Mesodermal cell (in vitro differentiated cells): ENCODE measurements around the gene TAS2R38.

Source experiments
- H3K27ac ChIP-seq: 2 replicates; pipeline ENCODE4 v1.7.0; 2013; ENCODE audit warnings: mild to moderate bottlenecking, low read depth, low read length, moderate library complexity; ENCODE audit not compliant: severe bottlenecking
- H3K36me3 ChIP-seq: 2 replicates; pipeline ENCODE4 v1.7.1; 2013; ENCODE audit warnings: mild to moderate bottlenecking, low read length, moderate library complexity; ENCODE audit not compliant: control insufficient read depth, insufficient read depth
- H3K4me1 ChIP-seq: one replicate; pipeline ENCODE4 v1.7.1; 2013; ENCODE audit warnings: mild to moderate bottlenecking, low read length; ENCODE audit not compliant: insufficient read depth, control insufficient read depth, poor library complexity, severe bottlenecking
- H3K4me3 ChIP-seq: 2 replicates; pipeline ENCODE4 v1.7.0; 2013; ENCODE audit warnings: low read length, control low read depth, mild to moderate bottlenecking; ENCODE audit not compliant: insufficient read depth, poor library complexity, severe bottlenecking; ENCODE audit errors: extremely low read depth
- H3K9me3 ChIP-seq: 2 replicates; pipeline ENCODE4 v1.7.1; 2013; ENCODE audit warnings: mild to moderate bottlenecking, low read length, moderate library complexity; ENCODE audit not compliant: control insufficient read depth
- WGBS, 2 experiments: methylation state at CpG; one replicate each; pipeline ENCODE4 v1.1.5; 2013; ENCODE audit warnings: missing lambda C conversion rate in 2 of 2; ENCODE audit not compliant: insufficient coverage in 2 of 2; 5-methylcytosine and 5-hydroxymethylcytosine counted together

Gene TAS2R38

DNA sequence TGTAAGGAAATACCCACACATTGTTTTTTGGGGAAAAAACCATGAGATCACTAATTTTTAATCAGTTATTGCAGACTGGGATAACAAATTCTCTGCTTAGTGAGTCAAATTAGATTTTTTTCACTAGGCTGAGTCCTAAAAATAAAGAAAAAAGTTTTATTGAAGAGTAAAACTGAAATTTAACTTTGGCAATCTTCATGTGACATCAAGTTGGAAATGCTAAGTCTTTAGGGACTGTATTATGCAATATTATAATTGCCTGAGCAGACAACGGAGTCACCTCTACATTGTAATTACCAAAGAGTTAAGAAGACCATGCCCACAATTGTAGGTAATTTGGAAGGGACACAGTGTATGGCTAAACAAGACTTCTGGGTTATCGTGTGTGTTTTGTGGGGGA, 24.6 kb downstream of the TAS2R38 start:
- WGBS, 2 experiments, result 77 to 86% methylated on average over 1 of the region's 2 CpGs
- H3K4me3 ChIP-seq, result no peak overlapping the region
- no peaks in the 10 kb centered on the region for H3K9me3 ChIP-seq
- H3K27ac ChIP-seq, result no peak overlapping the region
- H3K36me3 ChIP-seq, result no peaks in the 10 kb centered on the region
- H3K4me1 ChIP-seq, result no peaks in the 10 kb centered on the region

DNA sequence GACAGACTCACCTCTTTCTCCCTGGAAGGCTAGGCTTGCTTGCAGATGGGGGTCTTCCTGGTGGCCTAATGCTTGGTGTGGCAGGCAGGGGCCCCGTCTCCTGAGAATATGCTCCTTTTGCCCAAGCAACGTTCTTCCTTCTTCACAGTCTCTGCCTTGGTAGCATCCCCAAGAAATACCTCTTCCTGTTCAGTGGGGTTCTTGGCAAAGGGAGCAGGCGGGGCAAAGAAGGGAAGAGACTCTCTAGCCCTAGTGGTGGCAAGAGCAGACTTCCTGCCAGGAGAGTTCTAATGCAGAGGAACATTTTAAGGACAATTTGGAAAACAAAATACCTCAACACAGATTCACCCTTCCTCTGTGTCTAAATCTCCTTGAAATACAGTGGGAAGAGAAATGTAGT, 26.8 kb downstream of the TAS2R38 start, which contains the start of gene CLEC5A:
CLEC5A (minus strand) TSS at position 179 of the 400 bp plus-strand sequence. CDS start 682 bp downstream, outside the sequence.
- no peaks in the 10 kb centered on the region for H3K9me3 ChIP-seq
- H3K27ac ChIP-seq, result no peak within 1 kb of the TSS
- 87 to 100% methylated on average over 1 to 2 of the region's 3 CpGs for WGBS, 2 experiments
- no peaks in the 10 kb centered on the region for H3K4me1 ChIP-seq
- no peaks in the 10 kb centered on the region for H3K36me3 ChIP-seq
- H3K4me3 ChIP-seq, result no peak within 1 kb of the TSS

DNA sequence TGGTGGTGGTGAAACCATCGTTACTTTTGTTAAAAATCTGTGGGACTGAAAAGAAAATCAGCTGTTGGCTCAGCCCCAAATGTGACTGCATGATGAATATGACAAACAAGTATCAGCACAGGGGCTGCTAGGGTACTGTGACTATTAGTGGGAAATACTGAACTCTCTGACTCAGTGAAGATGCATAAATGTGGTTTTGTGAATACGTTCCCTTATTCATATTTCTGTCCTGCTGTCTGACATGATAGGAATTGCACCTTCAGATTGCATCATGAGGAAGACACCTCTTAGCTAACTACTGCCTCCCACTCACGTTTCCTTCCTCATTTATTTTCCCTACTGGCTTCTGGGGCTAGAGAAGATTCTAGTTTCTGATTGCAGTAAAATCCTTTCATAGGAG, 28.2 kb downstream of the TAS2R38 start:
- no peaks in the 10 kb centered on the region for H3K36me3 ChIP-seq
- H3K4me1 ChIP-seq, result no peaks in the 10 kb centered on the region
- no peak overlapping the region for H3K27ac ChIP-seq
- H3K9me3 ChIP-seq, result no peaks in the 10 kb centered on the region
- no peak overlapping the region for H3K4me3 ChIP-seq
- WGBS, 2 experiments, result 60 to 80% methylated on average over 1 of the region's 3 CpGs

DNA sequence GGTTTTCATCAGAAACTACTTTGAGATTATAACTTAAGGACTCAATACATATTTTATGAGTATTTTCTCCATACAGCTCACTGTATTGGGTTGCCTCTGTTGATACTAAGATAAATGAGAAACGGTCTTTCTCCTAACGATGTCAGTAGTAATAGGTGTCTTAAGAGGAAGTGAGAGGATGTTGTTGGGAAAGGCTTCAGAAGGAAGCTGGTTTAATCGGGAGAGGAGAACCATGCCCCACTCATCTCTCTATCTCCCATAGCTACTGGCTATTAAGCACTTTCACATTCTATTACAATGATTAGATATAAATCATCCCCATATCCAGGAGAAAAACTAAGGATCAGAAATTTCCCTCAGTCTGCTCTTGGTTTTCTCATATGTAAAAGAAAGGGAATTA, 28.8 kb downstream of the TAS2R38 start:
- WGBS, 2 experiments, result 86% methylated on average over 2 of the region's 3 CpGs; no CpG with 5 or more reads in 1 of the 2 experiments
- no peak overlapping the region for H3K4me3 ChIP-seq
- H3K9me3 ChIP-seq, result no peaks in the 10 kb centered on the region
- H3K27ac ChIP-seq, result no peak overlapping the region
- H3K4me1 ChIP-seq, result no peaks in the 10 kb centered on the region
- no peaks in the 10 kb centered on the region for H3K36me3 ChIP-seq

DNA sequence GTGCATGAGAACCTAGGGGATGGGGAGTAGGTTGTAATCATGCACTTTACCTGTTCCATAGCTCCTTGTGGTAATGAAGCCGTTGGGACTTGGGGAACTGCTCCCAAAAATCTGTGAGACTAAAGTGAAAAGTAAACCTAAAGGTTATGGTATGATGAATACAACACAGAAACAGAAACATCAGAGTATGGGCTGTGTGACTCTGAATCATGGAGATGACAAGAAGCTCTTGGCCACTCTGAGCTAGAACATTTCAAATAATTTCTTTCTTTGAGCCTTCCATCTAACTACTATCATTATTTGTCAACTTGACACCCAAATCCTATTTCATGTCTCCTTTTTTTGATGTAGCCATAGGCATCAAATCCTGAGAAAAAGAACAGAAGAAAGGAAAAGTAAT, 29.7 kb downstream of the TAS2R38 start:
- 100% methylated on average over 1 of the region's 1 CpG; no CpG with 5 or more reads in 1 of the 2 experiments for WGBS, 2 experiments
- no peaks in the 10 kb centered on the region for H3K9me3 ChIP-seq
- H3K36me3 ChIP-seq, result no peaks in the 10 kb centered on the region
- no peak overlapping the region for H3K4me3 ChIP-seq
- no peaks in the 10 kb centered on the region for H3K4me1 ChIP-seq
- H3K27ac ChIP-seq, result no peak overlapping the region

DNA sequence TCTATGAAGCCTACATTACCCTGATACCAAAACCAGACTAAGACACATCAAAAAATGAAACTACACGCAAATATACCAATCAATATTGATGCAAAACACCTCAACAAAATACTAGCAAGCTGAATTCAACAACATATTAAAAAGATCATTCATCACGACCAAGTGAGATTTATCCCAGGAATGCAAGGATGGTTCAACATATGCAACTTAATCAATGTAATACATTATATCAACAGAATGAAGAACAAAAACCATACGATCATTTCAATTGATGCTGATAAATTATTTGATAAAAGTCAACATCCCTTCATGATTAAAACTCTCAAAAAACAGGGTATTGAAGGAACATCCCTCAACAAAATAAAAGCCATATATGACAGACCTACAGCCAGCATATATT, 32.5 kb downstream of the TAS2R38 start:
- no peak overlapping the region for H3K4me3 ChIP-seq
- H3K9me3 ChIP-seq, result no peaks in the 10 kb centered on the region
- WGBS, 2 experiments, result 63% methylated on average over 1 of the region's 3 CpGs; no CpG with 5 or more reads in 1 of the 2 experiments

DNA sequence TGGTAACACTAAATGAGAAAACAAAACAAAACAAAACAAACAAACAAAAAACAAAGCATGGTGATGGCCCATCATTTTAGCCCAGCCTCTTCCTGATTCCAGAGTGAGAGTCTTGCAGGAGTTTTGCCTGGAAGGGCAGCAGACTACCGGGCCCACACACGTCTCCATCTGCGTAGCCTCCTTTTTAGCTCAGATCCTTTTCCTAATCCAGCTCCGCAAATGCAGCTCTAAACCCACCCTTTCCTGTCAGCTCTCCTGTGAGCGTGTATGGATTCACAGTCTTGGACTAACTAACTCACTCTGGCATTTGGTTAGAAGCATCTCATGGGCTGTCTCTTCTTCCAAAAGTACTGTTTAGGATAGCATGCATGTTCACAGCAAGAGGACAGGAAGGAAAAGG, 43.4 kb downstream of the TAS2R38 start:
- no peak overlapping the region for H3K27ac ChIP-seq
- no peaks in the 10 kb centered on the region for H3K4me1 ChIP-seq
- H3K9me3 ChIP-seq, result no peaks in the 10 kb centered on the region
- WGBS, 2 experiments, result 81 to 89% methylated on average over 5 of the region's 5 CpGs
- no peak overlapping the region for H3K4me3 ChIP-seq
- H3K36me3 ChIP-seq, result no peaks in the 10 kb centered on the region

More for the DNA sequence above, 32.5 kb downstream of the TAS2R38 start:
- Histone ChIP-seq H3K27ac (no peak overlapping the region), H3K4me1 (no peaks in the 10 kb centered on the region), H3K36me3 (no peaks in the 10 kb centered on the region)

DNA sequence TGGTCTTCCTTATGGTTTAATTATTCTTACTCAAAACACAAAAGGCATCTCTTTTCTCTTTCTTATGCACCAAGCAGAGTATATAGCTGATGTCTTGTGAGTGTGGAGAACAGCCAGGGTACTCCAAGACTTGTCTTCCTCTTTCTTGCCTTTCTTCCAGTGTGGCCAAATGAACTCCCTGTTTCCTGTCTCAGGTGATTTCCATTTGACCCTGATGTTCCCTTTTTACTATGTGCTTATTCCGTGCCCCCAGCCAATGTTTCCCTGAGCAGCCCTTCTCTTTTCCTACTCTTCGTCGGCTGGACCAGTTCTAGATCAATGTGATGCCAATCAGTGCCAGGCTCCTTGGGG, 44.8 kb downstream of the TAS2R38 start:
- no peaks in the 10 kb centered on the region for H3K9me3 ChIP-seq
- 83 to 90% methylated on average over 1 to 2 of the region's 3 CpGs for WGBS, 2 experiments
- H3K4me1 ChIP-seq, result no peaks in the 10 kb centered on the region
- no peak overlapping the region for H3K4me3 ChIP-seq
- no peak overlapping the region for H3K27ac ChIP-seq
- H3K36me3 ChIP-seq, result no peaks in the 10 kb centered on the region

DNA sequence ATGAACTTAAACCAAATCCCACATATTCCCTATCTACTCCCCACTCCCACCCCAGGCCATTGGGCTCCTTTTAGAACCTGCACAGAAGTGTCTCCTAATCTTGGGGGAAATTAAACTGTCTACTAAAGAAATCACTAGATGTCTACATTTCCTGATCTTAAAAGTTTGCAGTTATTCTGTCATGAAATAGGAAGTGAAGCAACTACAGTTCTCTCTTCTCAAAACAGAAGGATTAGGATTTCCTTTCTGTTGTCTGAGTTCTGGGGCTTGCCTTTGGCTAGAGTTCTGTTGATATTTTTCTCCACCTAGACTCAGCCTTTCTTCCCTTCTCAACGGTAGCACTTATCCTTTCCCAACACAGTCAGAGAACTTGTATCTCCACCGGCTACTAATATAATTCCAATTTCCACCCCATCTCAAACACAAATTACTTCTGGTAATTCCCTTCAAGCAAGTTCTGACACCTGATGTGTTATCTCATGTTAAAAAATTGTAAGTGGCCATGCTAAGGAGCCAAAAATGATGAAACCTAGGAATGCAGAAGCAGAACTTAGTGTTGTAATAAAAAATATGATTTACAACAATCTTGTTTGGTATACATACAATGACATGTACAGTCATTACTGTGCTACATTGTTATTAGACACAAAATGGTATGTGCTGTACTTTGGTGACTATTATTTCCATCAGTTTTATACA, 45.3 kb downstream of the TAS2R38 start:
- H3K4me1 ChIP-seq, result no peaks in the 10 kb centered on the region
- no peaks in the 10 kb centered on the region for H3K36me3 ChIP-seq
- H3K4me3 ChIP-seq, result no peak overlapping the region
- H3K27ac ChIP-seq, result no peak overlapping the region
- 50% methylated on average over 1 of the region's 2 CpGs; no CpG with 5 or more reads in 1 of the 2 experiments for WGBS, 2 experiments
- no peaks in the 10 kb centered on the region for H3K9me3 ChIP-seq
